Erythroblast (primary cell): ENCODE data around the gene UTP14C.

Source experiments
- GATA1 ChIP-seq: IDR thresholded peaks from 2 replicates; pipeline ENCODE4 v1.6.1; 2011; ENCODE audit warnings: low read depth, mild to moderate bottlenecking, control low read depth, low read length, moderate library complexity
- POLR2A ChIP-seq: IDR thresholded peaks from 2 replicates; pipeline ENCODE4 v1.6.1; 2011; ENCODE audit warnings: mild to moderate bottlenecking, low read length

DNA sequence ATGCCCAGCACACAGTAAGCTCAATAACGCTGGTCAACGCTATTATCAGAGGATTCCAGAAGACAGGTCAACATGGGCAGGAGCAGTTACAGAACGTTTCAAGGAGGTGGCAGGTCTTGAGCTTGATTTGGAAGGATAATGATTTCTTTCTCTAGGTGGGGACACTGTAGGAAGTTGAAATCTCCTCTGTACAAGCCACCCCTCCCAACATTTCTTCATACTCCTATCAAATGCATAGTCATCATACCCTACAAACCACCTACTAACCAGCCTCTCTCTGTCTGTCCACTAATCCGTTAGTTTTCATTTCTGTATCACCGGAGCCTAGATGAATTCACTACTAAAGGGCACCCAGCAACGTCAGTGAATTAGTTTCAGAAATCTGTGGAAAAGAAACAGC is 14.5 kb upstream of the UTP14C start:
- TF ChIP-seq POLR2A, result peak; percentile 34
- no peak for TF ChIP-seq GATA1
